ENCODE measurements around the gene NXF1. TPM values are rescaled to one million over a fixed set of nuclear protein-coding genes. Genes with fewer than 3 reads are reported as not detected.

The NXF1 gene
- total RNA-seq, 1 experiment from 2014 or later = 47.6 TPM

DNA sequence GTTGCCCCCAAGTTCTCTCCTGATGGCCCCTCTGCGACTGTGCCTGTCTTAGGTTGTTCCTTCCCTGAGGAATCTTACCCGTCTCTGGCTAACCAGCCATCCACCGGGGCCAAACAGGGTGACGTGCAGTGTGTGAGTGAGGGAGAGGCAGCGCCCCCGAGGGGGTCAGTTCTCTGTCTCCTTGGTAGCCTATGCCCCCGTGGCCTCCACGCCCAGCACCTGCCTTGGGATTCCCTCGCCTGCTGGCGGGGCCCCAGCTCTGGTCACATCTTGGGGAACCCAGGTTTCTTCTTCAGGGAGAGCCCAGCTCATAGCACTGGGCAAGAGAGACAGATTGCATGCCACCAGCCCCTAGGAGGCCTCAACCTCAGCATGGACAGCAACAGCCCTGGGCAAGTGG is 5.8 kb downstream of the NXF1 start:
- Mint-ChIP-seq H3K36me3 (ENCODE audit: insufficient read depth, unreplicated experiment) (peaks cover 89% of the 10 kb centered on the region), H3K27ac (ENCODE audit: low read depth, unreplicated experiment) (no peak overlapping the region), H3K4me3 (ENCODE audit: unreplicated experiment) (no peak overlapping the region), H3K9me3 (ENCODE audit: unreplicated experiment) (no peaks in the 10 kb centered on the region), H3K27me3 (ENCODE audit: insufficient read depth, unreplicated experiment) (no peaks in the 10 kb centered on the region), H3K4me1 (ENCODE audit: insufficient read depth, unreplicated experiment) (peaks cover 8% of the 10 kb centered on the region)
- no TSS peak for BruUV-seq (replicated peaks)
- CTCF ChIA-PET = interaction anchor here (2.2 kb wide), 1 partner anchor 13 kb away, joined by 11 read pairs; no protein-coding TSS in a partner anchor
- DNase-seq (ENCODE audit: unreplicated experiment) = no peak
- POLR2A ChIA-PET = no interaction called here
- no peak for TF ChIP-seq CTCF (IDR thresholded peaks at IDR 0.05; ENCODE audit: unreplicated experiment)
- intact Hi-C loops (cut with micrococcal nuclease) = no loop called here

DNA sequence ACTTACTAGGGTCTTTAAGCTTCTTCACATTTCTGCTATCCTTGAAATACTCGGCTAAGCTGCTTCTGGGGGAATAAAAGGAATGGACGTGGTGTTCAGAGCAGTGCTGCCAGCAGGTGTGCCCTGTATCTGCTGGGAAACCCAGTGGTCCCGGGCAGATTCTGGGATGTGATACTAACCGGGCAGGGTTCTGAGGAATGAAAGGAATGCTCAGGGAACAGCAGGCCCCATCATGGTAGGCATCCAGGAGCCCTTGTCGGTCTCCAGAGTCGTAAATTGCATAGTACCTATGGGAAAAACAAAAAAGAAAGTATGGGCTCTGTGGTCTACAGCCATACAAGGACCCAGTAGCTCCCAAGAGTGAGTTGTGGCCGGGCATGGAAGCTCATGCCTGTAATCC is 9.0 kb downstream of the NXF1 start:
- Mint-ChIP-seq H3K4me1 (ENCODE audit: insufficient read depth, unreplicated experiment) (no peaks in the 10 kb centered on the region), H3K27ac (ENCODE audit: low read depth, unreplicated experiment) (no peak overlapping the region), H3K36me3 (ENCODE audit: insufficient read depth, unreplicated experiment) (peaks cover 93% of the 10 kb centered on the region), H3K4me3 (ENCODE audit: unreplicated experiment) (no peak overlapping the region), H3K27me3 (ENCODE audit: insufficient read depth, unreplicated experiment) (no peaks in the 10 kb centered on the region), H3K9me3 (ENCODE audit: unreplicated experiment) (no peaks in the 10 kb centered on the region)
- CTCF ChIA-PET = interaction anchor here (0.5 to 1.5 kb wide), 6 partner anchors 10 to 1202 kb away, joined by 3 to 4 read pairs (median 4); no protein-coding TSS in a partner anchor
- BruUV-seq (replicated peaks) = no TSS peak
- DNase-seq (ENCODE audit: unreplicated experiment) = no peak
- no peak for TF ChIP-seq CTCF (IDR thresholded peaks at IDR 0.05; ENCODE audit: unreplicated experiment)
- intact Hi-C loops (cut with micrococcal nuclease) = no loop called here
- POLR2A ChIA-PET = interaction anchor here (0.9 to 4.0 kb wide), 8 partner anchors 8 to 69 kb away, joined by 3 to 25 read pairs (median 6); partner anchors contain the start of genes HNRNPUL2, NXF1, TMEM179B and TTC9C

GRCh38 chr11:62794201-62794775 is 11.0 kb downstream of the NXF1 start:
- peaks cover 92% of the 10 kb centered on the region for H3K36me3 Mint-ChIP-seq (ENCODE audit: insufficient read depth, unreplicated experiment)
- CTCF ChIA-PET = interaction anchor here (0.6 to 1.5 kb wide), 8 partner anchors 8 to 918 kb away, joined by 3 to 5 read pairs (median 4); no protein-coding TSS in a partner anchor
- POLR2A ChIA-PET = interaction anchor here (0.7 to 4.0 kb wide), 9 partner anchors 9 to 88 kb away, joined by 4 to 25 read pairs (median 5); partner anchors contain the start of genes NXF1, STX5 and TEX54
- no peak for DNase-seq (ENCODE audit: unreplicated experiment)
- TF ChIP-seq CTCF (IDR thresholded peaks at IDR 0.05; ENCODE audit: unreplicated experiment) = no peak
- no peak overlapping the region for H3K27ac Mint-ChIP-seq (ENCODE audit: low read depth, unreplicated experiment)
- H3K4me3 Mint-ChIP-seq (ENCODE audit: unreplicated experiment) = no peak overlapping the region
- BruUV-seq (replicated peaks) = no TSS peak
- intact Hi-C loops (cut with micrococcal nuclease) = no loop called here
- no peaks in the 10 kb centered on the region for H3K27me3 Mint-ChIP-seq (ENCODE audit: insufficient read depth, unreplicated experiment)
- H3K9me3 Mint-ChIP-seq (ENCODE audit: unreplicated experiment) = no peaks in the 10 kb centered on the region
- H3K4me1 Mint-ChIP-seq (ENCODE audit: insufficient read depth, unreplicated experiment) = peaks cover 9% of the 10 kb centered on the region

DNA sequence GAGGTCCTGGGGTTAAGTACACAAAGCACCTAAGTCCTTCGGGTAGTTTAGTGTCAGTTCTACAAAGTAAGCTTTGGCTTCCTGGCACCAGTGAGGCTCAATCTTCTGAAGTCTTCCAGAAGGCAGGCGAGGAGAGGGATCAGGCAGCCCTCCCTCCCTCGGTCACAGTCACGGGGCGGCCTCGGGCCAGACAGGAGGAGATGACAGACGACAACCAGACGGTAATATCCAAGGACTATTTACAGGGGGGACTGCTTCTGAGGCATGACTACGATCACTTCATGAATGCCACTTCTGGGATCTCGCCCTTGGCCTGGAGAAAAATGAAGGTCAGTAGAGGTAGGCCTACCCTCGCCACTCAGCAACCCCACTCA is 13.1 kb downstream of the NXF1 start:
- ChIA-PET CTCF (interaction anchor here (0.6 to 1.3 kb wide), 2 partner anchors 9 to 139 kb away, joined by 4 to 5 read pairs; no protein-coding TSS in a partner anchor), POLR2A (interaction anchor here (0.7 to 8.2 kb wide), 14 partner anchors 9 to 111 kb away, joined by 3 to 163 read pairs (median 4); partner anchors contain the start of genes HNRNPUL2, NXF1, POLR2G and WDR74)
- Mint-ChIP-seq H3K4me1 (ENCODE audit: insufficient read depth, unreplicated experiment) (peaks cover 15% of the 10 kb centered on the region), H3K9me3 (ENCODE audit: unreplicated experiment) (no peaks in the 10 kb centered on the region), H3K27ac (ENCODE audit: low read depth, unreplicated experiment) (peak overlapping the region; percentile 35), H3K4me3 (ENCODE audit: unreplicated experiment) (peak overlapping the region; percentile 81), H3K27me3 (ENCODE audit: insufficient read depth, unreplicated experiment) (no peaks in the 10 kb centered on the region), H3K36me3 (ENCODE audit: insufficient read depth, unreplicated experiment) (peaks cover 87% of the 10 kb centered on the region)
- intact Hi-C loops (cut with micrococcal nuclease) = no loop called here
- TF ChIP-seq CTCF (IDR thresholded peaks at IDR 0.05; ENCODE audit: unreplicated experiment) = no peak
- no peak for DNase-seq (ENCODE audit: unreplicated experiment)
- no TSS peak for BruUV-seq (replicated peaks)

Measured in MCF 10A (cell line).